Neural crest cell (in vitro differentiated cells): ENCODE data around the gene MCC. TPM values are rescaled to one million over a fixed set of nuclear protein-coding genes. Genes with fewer than 3 reads are reported as not detected.

ENCODE experiments used
- DNase-seq: peaks from one replicate; pipeline ENCODE4 v3.0.0; 2021; ENCODE audit warnings: low read depth, mixed read lengths, low spot score
- H3K27ac Mint-ChIP-seq: one replicate; pipeline ENCODE4 v1.8.0; 2021; ENCODE audit warnings: mild to moderate bottlenecking, mixed read lengths; ENCODE audit not compliant: unreplicated experiment
- H3K27me3 Mint-ChIP-seq: 2 replicates; pipeline ENCODE4 v1.8.0; 2021; ENCODE audit warnings: low read depth, mild to moderate bottlenecking, mixed read lengths
- H3K36me3 Mint-ChIP-seq: 2 replicates; pipeline ENCODE4 v1.8.0; 2021; ENCODE audit warnings: low read depth, mild to moderate bottlenecking, mixed read lengths
- H3K4me1 Mint-ChIP-seq: 2 replicates; pipeline ENCODE4 v1.8.0; 2021; ENCODE audit warnings: mixed read lengths
- H3K4me3 Mint-ChIP-seq: one replicate; pipeline ENCODE4 v1.8.0; 2021; ENCODE audit warnings: mild to moderate bottlenecking, mixed read lengths
- H3K9me3 Mint-ChIP-seq: 2 replicates; pipeline ENCODE4 v1.8.0; 2021; ENCODE audit warnings: mixed read lengths
- CTCF ChIP-seq: fragments of 200-600 bp; sonication (generic); conservative IDR thresholded peaks from 2 replicates; pipeline ENCODE4 v1.5.0; 2021; ENCODE audit warnings: antibody characterized with exemption, mild to moderate bottlenecking
- total RNA-seq: library from RNA; stranded (reverse); gene quantifications from 2 replicates; pipeline ENCODE4 v1.2.1, GENCODE V29; 2021

Gene MCC
- total RNA-seq, 1 donor from 2014 or later: 10.8 TPM

- no peak for TF ChIP-seq CTCF
- H3K4me3 Mint-ChIP-seq: no peak overlapping the region
- peaks cover 6% of the 10 kb centered on the region for H3K27me3 Mint-ChIP-seq
- no peak for DNase-seq
- peaks cover 3% of the 10 kb centered on the region for H3K36me3 Mint-ChIP-seq
- no peak overlapping the region for H3K27ac Mint-ChIP-seq
- no peaks in the 10 kb centered on the region for H3K9me3 Mint-ChIP-seq
- H3K4me1 Mint-ChIP-seq: no peaks in the 10 kb centered on the region
Measured at GRCh38 chr5:113302120-113302519, 186.1 kb downstream of the MCC start.

- peaks cover 15% of the 10 kb centered on the region for H3K27me3 Mint-ChIP-seq
- no peak overlapping the region for H3K27ac Mint-ChIP-seq
- no peaks in the 10 kb centered on the region for H3K9me3 Mint-ChIP-seq
- H3K4me1 Mint-ChIP-seq: peaks cover 9% of the 10 kb centered on the region
- DNase-seq: no peak
- no peak for TF ChIP-seq CTCF
- H3K4me3 Mint-ChIP-seq: no peak overlapping the region
- H3K36me3 Mint-ChIP-seq: peaks cover 3% of the 10 kb centered on the region
Measured at GRCh38 chr5:113299591-113299990, 188.7 kb downstream of the MCC start.

GRCh38 chr5:113296676-113297075 is 191.6 kb downstream of the MCC start:
- DNase-seq: no peak
- no peak overlapping the region for H3K27ac Mint-ChIP-seq
- peaks cover 27% of the 10 kb centered on the region for H3K4me1 Mint-ChIP-seq
- no peaks in the 10 kb centered on the region for H3K9me3 Mint-ChIP-seq
- TF ChIP-seq CTCF: no peak
- H3K36me3 Mint-ChIP-seq: peaks cover 3% of the 10 kb centered on the region
- H3K27me3 Mint-ChIP-seq: peaks cover 38% of the 10 kb centered on the region
- no peak overlapping the region for H3K4me3 Mint-ChIP-seq

GRCh38 chr5:113295111-113295539 is 193.1 kb downstream of the MCC start:
- peaks cover 41% of the 10 kb centered on the region for H3K27me3 Mint-ChIP-seq
- no peaks in the 10 kb centered on the region for H3K9me3 Mint-ChIP-seq
- H3K27ac Mint-ChIP-seq: peak overlapping the region; percentile 4
- DNase-seq: no peak
- peaks cover 27% of the 10 kb centered on the region for H3K4me1 Mint-ChIP-seq
- H3K4me3 Mint-ChIP-seq: peak overlapping the region; percentile 87
- peak; percentile 21 for TF ChIP-seq CTCF
- H3K36me3 Mint-ChIP-seq: peaks cover 3% of the 10 kb centered on the region

DNA sequence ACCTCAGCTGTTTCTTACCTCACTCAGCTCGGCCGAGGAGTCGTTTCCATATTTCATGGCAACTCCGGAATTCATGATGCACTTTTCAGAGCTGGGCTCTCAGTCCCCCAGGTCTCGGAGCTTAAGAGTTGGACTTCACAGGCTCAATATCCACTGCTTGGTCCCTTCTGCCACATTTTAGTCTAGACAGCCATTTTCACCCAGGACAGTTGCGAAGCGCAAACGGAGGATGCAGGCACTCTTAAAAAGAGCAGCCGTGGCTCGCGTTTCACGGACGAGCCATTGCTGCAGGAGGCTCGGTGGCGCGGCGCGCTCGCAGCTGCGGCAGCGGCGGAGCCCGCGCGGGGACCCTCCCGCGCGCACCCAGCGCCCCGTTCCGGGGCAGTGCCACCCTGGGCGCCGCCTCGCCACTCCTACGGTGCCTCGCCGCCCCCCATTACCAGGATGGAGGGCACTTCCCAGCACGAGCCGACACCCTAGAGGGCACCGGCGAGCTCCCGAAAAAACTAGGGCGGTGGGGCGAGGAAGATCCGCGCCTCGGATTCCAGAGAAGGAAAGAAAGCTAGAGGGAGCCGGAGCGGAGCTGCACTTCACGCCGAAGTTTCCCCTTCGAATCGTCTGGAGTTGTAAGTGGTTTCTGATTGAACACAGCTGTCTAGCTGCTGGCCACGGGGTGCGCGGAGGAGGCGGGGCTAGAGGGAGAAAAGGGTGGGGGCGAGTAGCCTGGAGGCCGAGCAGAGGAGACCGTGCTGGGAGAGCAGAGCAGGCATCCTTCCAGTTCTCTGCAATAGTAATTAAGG is 193.7 kb downstream of the MCC start:
- H3K27me3 Mint-ChIP-seq: peaks cover 41% of the 10 kb centered on the region
- peaks cover 27% of the 10 kb centered on the region for H3K4me1 Mint-ChIP-seq
- TF ChIP-seq CTCF: no peak
- peaks cover 3% of the 10 kb centered on the region for H3K36me3 Mint-ChIP-seq
- peak overlapping the region; percentile 86 for H3K27ac Mint-ChIP-seq
- no peaks in the 10 kb centered on the region for H3K9me3 Mint-ChIP-seq
- DNase-seq: peak; percentile 73
- peak overlapping the region; percentile 94 for H3K4me3 Mint-ChIP-seq
